GM23338 (cell line): Measurements from ENCODE around the gene WNT1. TPM values are rescaled to one million over a fixed set of nuclear protein-coding genes. Genes with fewer than 3 reads are reported as not detected.

Experiments
- ATAC-seq: fragments of 200-7000 bp; cut with Tn5 transposase; 3 replicates; pipeline ENCODE4 v1.9.1; 2020
- DNase-seq: peaks from one replicate; pipeline ENCODE4 v3.0.0-alpha.2; 2015; ENCODE audit warnings: low spot score
- H2AFZ ChIP-seq: fragments of 200-600 bp; sonication (generic); 2 replicates; pipeline ENCODE4 v1.8.0; 2016; ENCODE audit warnings: antibody characterized with exemption, mild to moderate bottlenecking, moderate library complexity
- H3F3A ChIP-seq: fragments of 200-600 bp; sonication (generic); replicated peaks from 2 replicates; pipeline ENCODE4 v1.8.0; 2017; ENCODE audit warnings: antibody characterized with exemption, mixed run types, low read depth
- H3K27ac ChIP-seq: fragments of 200-600 bp; sonication (generic); 2 replicates; pipeline ENCODE4 v1.6.1; 2016; ENCODE audit warnings: low read depth
- H3K27me3 ChIP-seq: fragments of 200-600 bp; sonication (generic); 2 replicates; pipeline ENCODE4 v1.8.0; 2016; ENCODE audit warnings: mild to moderate bottlenecking, mixed run types, moderate library complexity; ENCODE audit not compliant: insufficient read depth
- H3K36me3 ChIP-seq: fragments of 200-600 bp; sonication (generic); 2 replicates; pipeline ENCODE4 v1.8.0; 2016; ENCODE audit warnings: mild to moderate bottlenecking; ENCODE audit not compliant: insufficient read depth
- H3K4me1 ChIP-seq: fragments of 200-600 bp; sonication (generic); 2 replicates; pipeline ENCODE4 v1.8.0; 2016; ENCODE audit warnings: mild to moderate bottlenecking, moderate library complexity; ENCODE audit not compliant: insufficient read depth
- H3K4me2 ChIP-seq: fragments of 200-600 bp; sonication (generic); 2 replicates; pipeline ENCODE4 v1.7.1; 2017; ENCODE audit warnings: mixed run types
- H3K4me3 ChIP-seq: fragments of 200-600 bp; sonication (generic); 2 replicates; pipeline ENCODE4 v1.6.1; 2016; ENCODE audit warnings: mixed run types
- H3K79me2 ChIP-seq: fragments of 200-600 bp; sonication (generic); replicated peaks from 2 replicates; pipeline ENCODE4 v1.8.0; 2017; ENCODE audit warnings: mild to moderate bottlenecking; ENCODE audit not compliant: insufficient read depth
- H3K9me2 ChIP-seq: fragments of 200-600 bp; sonication (generic); 2 replicates; pipeline ENCODE4 v1.8.0; 2017; ENCODE audit not compliant: insufficient read depth
- H4K20me1 ChIP-seq: fragments of 200-600 bp; sonication (generic); replicated peaks from 2 replicates; pipeline ENCODE4 v1.8.0; 2017; ENCODE audit warnings: mild to moderate bottlenecking; ENCODE audit not compliant: insufficient read depth
- H3K27ac Mint-ChIP-seq: 2 replicates; pipeline ENCODE4 v1.8.0; 2020; ENCODE audit warnings: inconsistent platforms, mild to moderate bottlenecking, moderate library complexity, mixed read lengths
- H3K27me3 Mint-ChIP-seq: 3 replicates; pipeline ENCODE4 v1.8.0; 2022; ENCODE audit warnings: low read depth, mild to moderate bottlenecking, moderate library complexity, mixed read lengths, inconsistent platforms; ENCODE audit not compliant: insufficient read depth, poor library complexity
- H3K36me3 Mint-ChIP-seq: 3 replicates; pipeline ENCODE4 v1.8.0; 2021; ENCODE audit warnings: low read depth, mild to moderate bottlenecking, inconsistent platforms, moderate library complexity, mixed read lengths
- H3K4me1 Mint-ChIP-seq: 3 replicates; pipeline ENCODE4 v1.8.0; 2020; ENCODE audit warnings: mild to moderate bottlenecking, inconsistent platforms, mixed read lengths
- H3K4me3 Mint-ChIP-seq: 3 replicates; pipeline ENCODE4 v1.8.0; 2021; ENCODE audit warnings: moderate library complexity, mild to moderate bottlenecking, inconsistent platforms, mixed read lengths
- H3K9me3 Mint-ChIP-seq: 3 replicates; pipeline ENCODE4 v1.8.0; 2020; ENCODE audit warnings: moderate library complexity, mild to moderate bottlenecking, inconsistent platforms, mixed read lengths
- CREB1 ChIP-seq: fragments of 250-450 bp; sonication (Bioruptor Pico); IDR thresholded peaks from 2 replicates; pipeline ENCODE4 v1.5.0; 2020; ENCODE audit warnings: low read depth, mild to moderate bottlenecking, moderate library complexity
- CTCF ChIP-seq, 2 experiments: fragments of 200-600 bp in 1 of 2; sonication (generic) in 1 of 2; conservative IDR thresholded peaks; 2 replicates each; pipeline versions ENCODE4 v1.5.1 to v1.6.1; 2016 to 2017; ENCODE audit warnings: antibody characterized with exemption in 2 of 2, low read depth in 2 of 2, mild to moderate bottlenecking in 2 of 2, moderate library complexity in 1 of 2
- EZH2 ChIP-seq: fragments of 200-600 bp; sonication (generic); IDR thresholded peaks from one replicate; pipeline ENCODE4 v1.8.0; 2017; ENCODE audit warnings: antibody characterized with exemption, mild to moderate bottlenecking, low read depth; ENCODE audit not compliant: unreplicated experiment
- EZH2phosphoT487 ChIP-seq: fragments of 200-600 bp; sonication (generic); IDR thresholded peaks from one replicate; pipeline ENCODE4 v1.8.1; 2018; ENCODE audit warnings: antibody characterized with exemption; ENCODE audit not compliant: unreplicated experiment
- POLR2AphosphoS5 ChIP-seq: IDR thresholded peaks from 2 replicates; pipeline ENCODE4 v1.6.1; 2016; ENCODE audit warnings: antibody characterized with exemption, low read depth
- ZNF114 ChIP-seq: fragments of 250-450 bp; sonication (Bioruptor Pico); IDR thresholded peaks from 2 replicates; pipeline ENCODE4 v1.5.0; 2020; ENCODE audit warnings: mild to moderate bottlenecking, moderate library complexity
- ZNF331 ChIP-seq: fragments of 250-450 bp; sonication (Bioruptor Pico); IDR thresholded peaks from 2 replicates; pipeline ENCODE4 v1.5.0; 2020; ENCODE audit warnings: low read depth, mild to moderate bottlenecking, moderate library complexity
- polyA plus RNA-seq: library from polyadenylated mRNA; unstranded; fragments of >200 nt; fragmentation: Nextera tagmentation; extraction: Ambion mirVana; gene quantifications from 2 replicates; pipeline ENCODE4 v1.2.1, GENCODE V29; 2016
- total RNA-seq: library from RNA; depleted of rRNA; stranded (reverse); fragments of >200 nt; shearing (Covaris generic); gene quantifications from 2 replicates; pipeline ENCODE4 v1.2.3, GENCODE V29; 2014

WNT1 gene
- total and polyA plus RNA-seq, 2 experiments from 2014 or later, result not detected

GRCh38 chr12:48996794-48997718 is 18.9 kb downstream of the WNT1 start:
- ATAC-seq (peak; percentile 51), DNase-seq (peak; percentile 95)
- no peaks in the 10 kb centered on the region for H3K9me3 Mint-ChIP-seq
- Histone ChIP-seq H3K9me2 (no peaks in the 10 kb centered on the region), H4K20me1 (peaks cover 5% of the 10 kb centered on the region; the same call in 1 of the 2 replicates), H3K79me2 (no peaks in the 10 kb centered on the region), H3K4me3 (peak overlapping the region; percentile 63), H3K36me3 (no peaks in the 10 kb centered on the region), H3K4me1 (peaks cover 16% of the 10 kb centered on the region; the same call in 1 of the 2 replicates), H3F3A (peaks cover 18% of the 10 kb centered on the region; the same call in 1 of the 2 replicates), H3K27ac (no peak overlapping the region), H3K27me3 (peaks cover 96% of the 10 kb centered on the region), H3K4me2 (peak overlapping the region; percentile 92), H2AFZ (peak overlapping the region; percentile 94)
- TF ChIP-seq CTCF (conservative IDR thresholded peaks at IDR 0.05; ENCODE audit: low read depth in 2 of 2) (peak; percentile 67 to 82), EZH2 (peak; percentile 87), CREB1 (CRISPR knock-in tag) (no peak), EZH2phosphoT487 (no peak), ZNF114 (CRISPR knock-in tag) (no peak)
- no peak overlapping the region for H3K27ac Mint-ChIP-seq
- H3K36me3 Mint-ChIP-seq, result peaks cover 2% of the 10 kb centered on the region; the same call in 2 of the 3 replicates
- H3K27me3 Mint-ChIP-seq, result peaks cover 69% of the 10 kb centered on the region
- H3K4me3 Mint-ChIP-seq, result peak overlapping the region; percentile 65
- peaks cover 24% of the 10 kb centered on the region for H3K4me1 Mint-ChIP-seq

GRCh38 chr12:48997719-48998496 is 19.8 kb downstream of the WNT1 start:
- Mint-ChIP-seq H3K4me3 (peak overlapping the region; percentile 65), H3K36me3 (peaks cover 10% of the 10 kb centered on the region; the same call in 2 of the 3 replicates), H3K4me1 (peaks cover 24% of the 10 kb centered on the region), H3K9me3 (no peaks in the 10 kb centered on the region), H3K27me3 (peaks cover 69% of the 10 kb centered on the region), H3K27ac (no peak overlapping the region)
- H3F3A ChIP-seq, result peaks cover 18% of the 10 kb centered on the region; the same call in 1 of the 2 replicates
- peaks cover 16% of the 10 kb centered on the region; the same call in 1 of the 2 replicates for H3K4me1 ChIP-seq
- H3K4me3 ChIP-seq, result peak overlapping the region; percentile 63
- peak overlapping the region; percentile 92 for H3K4me2 ChIP-seq
- ATAC-seq, result peak; percentile 48
- no peak for TF ChIP-seq ZNF331 (CRISPR knock-in tag)
- TF ChIP-seq POLR2AphosphoS5, result peak; percentile 26; the same call in 1 of the 2 replicates
- peak; percentile 71 for TF ChIP-seq EZH2
- H3K9me2 ChIP-seq, result no peaks in the 10 kb centered on the region
- no peak overlapping the region for H3K27ac ChIP-seq
- peaks cover 88% of the 10 kb centered on the region for H3K27me3 ChIP-seq
- H3K36me3 ChIP-seq, result no peaks in the 10 kb centered on the region
- DNase-seq, result peak; percentile 74
- peaks cover 12% of the 10 kb centered on the region; the same call in 1 of the 2 replicates for H4K20me1 ChIP-seq
- no peaks in the 10 kb centered on the region for H3K79me2 ChIP-seq
- peak overlapping the region; percentile 94 for H2AFZ ChIP-seq
